Right lobe of liver (tissue), 6 donors: Measurements from ENCODE around the gene SIX2. TPM values are rescaled to one million over a fixed set of nuclear protein-coding genes. Genes with fewer than 3 reads are reported as not detected.

Experiments
- ATAC-seq, 4 donors: fragments of 200-7000 bp; cut with Tn5 transposase; one replicate each; pipeline ENCODE4 v1.9.1; 2020; ENCODE audit warnings: mild to moderate bottlenecking in 4 of 4, moderate library complexity in 4 of 4
- DNase-seq, 3 donors: peaks; one replicate each; pipeline ENCODE4 v3.0.0-alpha.2; 2020
- H3K27ac ChIP-seq, 3 donors: fragments of 200-600 bp; one replicate each; pipeline ENCODE4 v1.8.0; 2022
- H3K27me3 ChIP-seq, 2 donors: fragments of 200-600 bp; one replicate each; pipeline ENCODE4 v1.8.0; 2022
- H3K36me3 ChIP-seq, 4 donors: fragments of 200-600 bp; sonication (generic) in 1 of 4; one replicate each; pipeline versions ENCODE4 v1.5.1 to v1.8.0; 2017 to 2022; ENCODE audit warnings: control low read depth in 1 of 4
- H3K4me1 ChIP-seq, 4 donors: fragments of 200-600 bp; sonication (generic) in 1 of 4; one replicate each; pipeline versions ENCODE4 v1.5.1 to v1.8.0; 2017 to 2022; ENCODE audit warnings: control low read depth in 1 of 4
- H3K4me3 ChIP-seq, 3 donors: fragments of 200-600 bp; one replicate each; pipeline ENCODE4 v1.8.0; 2022
- H3K9me3 ChIP-seq, 4 donors: fragments of 200-600 bp; sonication (generic) in 1 of 4; one replicate each; pipeline versions ENCODE4 v1.5.1 to v1.8.0; 2017 to 2022; ENCODE audit warnings: control low read depth in 1 of 4
- POLR2A ChIP-seq: fragments of 450-650 bp; IDR thresholded peaks from one replicate; pipeline ENCODE4 v1.6.1; 2017; ENCODE audit warnings: antibody characterized with exemption, mild to moderate bottlenecking
- WGBS: methylation state at CpG from one replicate; pipeline ENCODE4 v1.1.6; 2018; ENCODE audit warnings: low coverage, low lambda C conversion rate; ENCODE audit not compliant: insufficient coverage; ENCODE audit errors: missing lambda C conversion rate; 5-methylcytosine and 5-hydroxymethylcytosine counted together
- intact Hi-C, 2 donors: fragments of 100-400 bp; cut with DNase I; formaldehyde crosslinking; loops; one replicate each; pipeline versions ENCODE4 v1.11.2 to v1.14.1; 2022
- total RNA-seq, 6 experiments: library from RNA; depleted of rRNA in 2 of 6; stranded (reverse); fragments of >200 nt in 2 of 6; fragmentation: NEBNext Ultra II Directional in 3 of 6; extraction: Animal tissue kit (Norgen Biotek cat#: 25700) in 3 of 6; gene quantifications; one replicate each; pipeline versions ENCODE4 v1.1.0 to v1.2.4, GENCODE V29; 2016 to 2023
- TF ChIP-seq, protein P1 (sequence below), 4 donors: fragments of 200-600 bp in 3 of 4; fragments of 450-650 bp in 1 of 4; IDR thresholded peaks; one replicate each; pipeline versions ENCODE4 v1.5.1 to v1.8.0; 2016 to 2022; ENCODE audit warnings: antibody characterized with exemption in 4 of 4, mild to moderate bottlenecking in 2 of 4
- donor health status: DM: no; HTN: yes; CAD: no.
- donor health status: DM: no; HTN: no; CAD: no.
- donor health status: DM: no; HTN: no; CAD: no.
- donor health status: DM: no; HTN: yes; CAD: no.
- donor health status: DM: no; HTN: yes; CAD: no.

Gene SIX2
- total RNA-seq, 6 experiments from 2014 or later, result not detected

DNA sequence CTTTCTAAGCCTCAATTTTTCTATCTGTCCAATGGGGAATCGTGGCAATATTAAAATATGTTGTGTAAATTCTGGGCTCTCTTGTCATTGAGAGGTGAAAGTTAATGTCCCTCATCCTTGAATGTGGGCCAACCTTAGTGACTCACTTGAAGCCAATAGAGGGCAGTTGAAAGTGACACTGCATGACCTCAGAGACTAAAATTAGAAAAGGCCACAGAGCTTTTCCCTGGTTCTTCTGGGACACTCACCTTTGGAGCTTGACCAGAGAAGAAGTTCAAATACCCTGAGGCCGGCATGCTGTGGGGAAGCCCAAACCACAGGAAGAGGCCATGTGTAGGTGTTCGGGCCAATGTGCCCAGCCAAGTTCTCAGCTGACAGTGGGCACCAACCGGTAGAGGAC, 24.1 kb upstream of the SIX2 start:
- 53% methylated on average over 4 of the region's 4 CpGs for WGBS
- TF ChIP-seq POLR2A, result no peak
- TF ChIP-seq, protein P1, sequence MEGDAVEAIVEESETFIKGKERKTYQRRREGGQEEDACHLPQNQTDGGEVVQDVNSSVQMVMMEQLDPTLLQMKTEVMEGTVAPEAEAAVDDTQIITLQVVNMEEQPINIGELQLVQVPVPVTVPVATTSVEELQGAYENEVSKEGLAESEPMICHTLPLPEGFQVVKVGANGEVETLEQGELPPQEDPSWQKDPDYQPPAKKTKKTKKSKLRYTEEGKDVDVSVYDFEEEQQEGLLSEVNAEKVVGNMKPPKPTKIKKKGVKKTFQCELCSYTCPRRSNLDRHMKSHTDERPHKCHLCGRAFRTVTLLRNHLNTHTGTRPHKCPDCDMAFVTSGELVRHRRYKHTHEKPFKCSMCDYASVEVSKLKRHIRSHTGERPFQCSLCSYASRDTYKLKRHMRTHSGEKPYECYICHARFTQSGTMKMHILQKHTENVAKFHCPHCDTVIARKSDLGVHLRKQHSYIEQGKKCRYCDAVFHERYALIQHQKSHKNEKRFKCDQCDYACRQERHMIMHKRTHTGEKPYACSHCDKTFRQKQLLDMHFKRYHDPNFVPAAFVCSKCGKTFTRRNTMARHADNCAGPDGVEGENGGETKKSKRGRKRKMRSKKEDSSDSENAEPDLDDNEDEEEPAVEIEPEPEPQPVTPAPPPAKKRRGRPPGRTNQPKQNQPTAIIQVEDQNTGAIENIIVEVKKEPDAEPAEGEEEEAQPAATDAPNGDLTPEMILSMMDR (IDR thresholded peaks at IDR 0.05), result no peak
- H3K36me3 ChIP-seq, result no peaks in the 10 kb centered on the region
- H3K27ac ChIP-seq, result no peak overlapping the region
- DNase-seq (no peak), ATAC-seq (peak in 1 of 4 donors; percentile 78)
- H3K9me3 ChIP-seq, result no peaks in the 10 kb centered on the region
- no peak overlapping the region for H3K4me3 ChIP-seq
- H3K4me1 ChIP-seq, result no peaks in the 10 kb centered on the region
- intact Hi-C loops, result no loop called here
- H3K27me3 ChIP-seq, result no peaks in the 10 kb centered on the region

DNA sequence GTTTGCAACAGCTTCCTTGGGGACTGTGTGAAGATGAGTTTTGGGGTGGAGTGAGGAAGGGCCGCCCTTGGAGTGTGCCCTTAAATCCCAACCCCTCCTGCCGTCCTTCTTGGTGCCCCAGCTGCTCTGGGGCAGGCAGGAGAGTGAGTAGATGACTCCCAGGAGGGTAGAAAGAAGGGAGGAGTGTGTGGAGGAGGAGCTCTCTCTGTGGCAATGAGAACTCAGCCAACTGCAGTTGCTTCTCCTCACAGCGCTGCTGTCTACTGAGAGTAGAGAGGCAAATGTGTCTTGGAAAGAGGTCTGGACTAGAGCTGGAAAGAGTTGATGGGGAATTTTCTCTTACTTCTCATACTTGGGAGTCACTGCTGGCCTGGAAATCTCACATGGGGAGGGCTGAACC, 21.8 kb upstream of the SIX2 start:
- Histone ChIP-seq H3K4me3 (no peak overlapping the region), H3K9me3 (no peaks in the 10 kb centered on the region), H3K36me3 (no peaks in the 10 kb centered on the region), H3K4me1 (no peaks in the 10 kb centered on the region), H3K27me3 (no peaks in the 10 kb centered on the region), H3K27ac (no peak overlapping the region)
- intact Hi-C loops, result no loop called here
- DNase-seq, result no peak
- 50% methylated on average over 2 of the region's 3 CpGs for WGBS
- no peak for TF ChIP-seq POLR2A
- TF ChIP-seq, protein P1 (IDR thresholded peaks at IDR 0.05), result no peak
- no peak for ATAC-seq

DNA sequence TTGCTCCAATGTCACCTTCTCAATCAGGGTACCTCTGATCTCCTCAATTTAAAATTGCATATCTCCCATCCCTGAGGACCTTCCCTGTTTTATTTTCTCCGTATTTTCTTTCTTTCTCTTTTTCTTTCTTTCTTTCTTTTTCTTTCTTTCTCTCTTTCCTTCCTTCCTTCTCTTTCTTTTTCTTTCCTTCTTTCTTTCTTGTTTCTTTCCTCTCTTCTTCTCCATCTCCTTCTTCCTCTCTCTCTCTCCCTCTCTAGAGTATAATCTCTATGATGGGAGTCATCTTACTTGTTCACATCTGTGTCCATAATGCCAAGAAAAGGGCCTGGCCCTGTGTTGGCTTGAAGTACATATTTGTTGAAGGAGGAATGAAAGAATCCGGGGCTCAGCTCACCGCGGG, 21.3 kb upstream of the SIX2 start:
- H3K9me3 ChIP-seq, result no peaks in the 10 kb centered on the region
- no peak for TF ChIP-seq POLR2A
- TF ChIP-seq, protein P1 (IDR thresholded peaks at IDR 0.05), result no peak
- no peaks in the 10 kb centered on the region for H3K4me1 ChIP-seq
- no peaks in the 10 kb centered on the region for H3K36me3 ChIP-seq
- H3K27me3 ChIP-seq, result no peaks in the 10 kb centered on the region
- WGBS, result 72% methylated on average over 4 of the region's 4 CpGs
- no peak for DNase-seq
- H3K27ac ChIP-seq, result no peak overlapping the region
- no peak overlapping the region for H3K4me3 ChIP-seq
- no peak for ATAC-seq
- intact Hi-C loops, result no loop called here

DNA sequence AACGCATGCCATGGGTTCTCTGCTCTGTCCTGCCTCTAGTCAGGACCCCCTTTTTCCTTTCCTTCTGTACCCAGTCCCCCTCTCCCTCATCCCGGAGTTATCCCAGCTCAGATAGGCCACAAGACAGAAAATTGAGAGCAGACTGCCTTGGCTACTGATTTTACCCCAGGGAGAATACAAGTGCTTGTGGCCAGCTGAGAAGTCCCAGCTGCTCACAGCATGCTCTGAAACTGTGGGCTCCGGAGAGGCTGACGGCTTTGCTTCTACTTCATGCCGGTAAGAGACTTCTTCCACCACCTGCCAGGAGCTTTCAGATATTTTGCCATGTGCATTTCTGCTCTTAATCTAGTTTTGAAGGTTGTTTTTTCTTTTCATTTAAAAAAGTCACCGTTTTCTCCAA, 20.0 kb upstream of the SIX2 start:
- TF ChIP-seq POLR2A, result no peak
- TF ChIP-seq, protein P1 (IDR thresholded peaks at IDR 0.05), result no peak
- Histone ChIP-seq H3K36me3 (no peaks in the 10 kb centered on the region), H3K27me3 (no peaks in the 10 kb centered on the region), H3K9me3 (no peaks in the 10 kb centered on the region), H3K4me1 (no peaks in the 10 kb centered on the region), H3K4me3 (no peak overlapping the region), H3K27ac (no peak overlapping the region)
- 64% methylated on average over 2 of the region's 6 CpGs for WGBS
- DNase-seq (no peak), ATAC-seq (no peak)
- intact Hi-C loops, result no loop called here

DNA sequence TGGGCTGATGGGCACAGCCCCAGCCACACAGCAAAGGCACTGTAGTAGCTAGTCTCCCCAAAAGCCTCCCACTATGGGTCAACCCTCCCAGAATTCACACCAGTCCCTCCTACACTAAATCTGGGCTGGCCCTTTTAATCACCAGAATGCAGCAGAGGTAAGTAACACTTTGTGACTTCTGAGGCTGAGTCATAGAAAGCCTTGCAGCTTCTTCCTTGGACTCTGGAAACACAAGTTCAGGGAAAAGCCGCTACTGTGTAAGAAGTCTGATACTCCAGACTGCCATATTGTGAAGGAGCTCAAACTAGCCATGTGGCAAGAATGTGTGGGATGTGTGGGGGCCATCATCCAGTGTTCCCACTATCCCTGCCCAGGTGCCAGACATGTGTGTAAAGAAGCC, 19.0 kb upstream of the SIX2 start:
- no peak for TF ChIP-seq POLR2A
- DNase-seq (no peak), ATAC-seq (no peak)
- no peaks in the 10 kb centered on the region for H3K27me3 ChIP-seq
- H3K4me1 ChIP-seq, result no peaks in the 10 kb centered on the region
- intact Hi-C loops, result no loop called here
- H3K4me3 ChIP-seq, result no peak overlapping the region
- H3K9me3 ChIP-seq, result no peaks in the 10 kb centered on the region
- H3K36me3 ChIP-seq, result no peaks in the 10 kb centered on the region
- no peak overlapping the region for H3K27ac ChIP-seq
- 80% methylated on average over 1 of the region's 1 CpG for WGBS
